22Rv1 (cell line): Measurements from ENCODE around the gene TEK.

Source experiments
- ZFX ChIP-seq: fragments of 450-650 bp; IDR thresholded peaks from 2 replicates; pipeline ENCODE4 v1.6.1; 2017; ENCODE audit warnings: antibody characterized with exemption, borderline replicate concordance
- TF ChIP-seq, protein P1 (sequence below): fragments of 450-650 bp; IDR thresholded peaks from 2 replicates; pipeline ENCODE4 v1.5.1; 2017; ENCODE audit warnings: mild to moderate bottlenecking

DNA sequence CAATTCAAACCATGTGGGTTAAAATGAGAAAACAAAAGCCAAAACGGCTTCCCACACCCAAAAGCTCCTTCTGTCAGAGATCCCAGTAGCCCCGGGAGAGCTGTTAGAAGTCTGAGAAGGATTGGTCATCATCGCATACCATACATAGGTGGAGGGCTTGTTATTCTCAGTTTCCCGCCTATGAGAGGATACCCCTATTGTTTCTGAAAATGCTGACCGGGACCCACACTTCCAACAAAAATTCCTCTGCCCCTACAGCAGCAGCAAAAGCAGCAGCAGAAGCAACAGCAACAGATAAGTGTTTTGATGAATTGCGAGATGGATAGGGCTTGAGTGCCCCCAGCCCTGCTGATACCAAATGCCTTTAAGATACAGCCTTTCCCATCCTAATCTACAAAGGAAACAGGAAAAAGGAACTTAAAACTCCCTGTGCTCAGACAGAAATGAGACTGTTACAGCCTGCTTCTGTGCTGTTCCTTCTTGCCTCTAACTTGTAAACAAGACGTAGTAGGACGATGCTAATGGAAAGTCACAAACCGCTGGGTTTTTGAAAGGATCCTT, at the start of gene TEK:
- TF ChIP-seq, protein P1, sequence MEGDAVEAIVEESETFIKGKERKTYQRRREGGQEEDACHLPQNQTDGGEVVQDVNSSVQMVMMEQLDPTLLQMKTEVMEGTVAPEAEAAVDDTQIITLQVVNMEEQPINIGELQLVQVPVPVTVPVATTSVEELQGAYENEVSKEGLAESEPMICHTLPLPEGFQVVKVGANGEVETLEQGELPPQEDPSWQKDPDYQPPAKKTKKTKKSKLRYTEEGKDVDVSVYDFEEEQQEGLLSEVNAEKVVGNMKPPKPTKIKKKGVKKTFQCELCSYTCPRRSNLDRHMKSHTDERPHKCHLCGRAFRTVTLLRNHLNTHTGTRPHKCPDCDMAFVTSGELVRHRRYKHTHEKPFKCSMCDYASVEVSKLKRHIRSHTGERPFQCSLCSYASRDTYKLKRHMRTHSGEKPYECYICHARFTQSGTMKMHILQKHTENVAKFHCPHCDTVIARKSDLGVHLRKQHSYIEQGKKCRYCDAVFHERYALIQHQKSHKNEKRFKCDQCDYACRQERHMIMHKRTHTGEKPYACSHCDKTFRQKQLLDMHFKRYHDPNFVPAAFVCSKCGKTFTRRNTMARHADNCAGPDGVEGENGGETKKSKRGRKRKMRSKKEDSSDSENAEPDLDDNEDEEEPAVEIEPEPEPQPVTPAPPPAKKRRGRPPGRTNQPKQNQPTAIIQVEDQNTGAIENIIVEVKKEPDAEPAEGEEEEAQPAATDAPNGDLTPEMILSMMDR: no peak
- no peak for TF ChIP-seq ZFX
